SK-N-SH treated with all-trans-retinoic acid at 6 μM for 48 hours (cell line): ENCODE measurements around the gene RUSF1.

Source experiments
- CSRNP3 ChIP-seq: fragments of 250-450 bp; sonication (Bioruptor Pico); IDR thresholded peaks from 2 replicates; pipeline ENCODE4 v1.5.1; 2021; ENCODE audit warnings: mild to moderate bottlenecking, moderate library complexity
- RARB ChIP-seq: fragments of 250-450 bp; sonication (Bioruptor Pico); IDR thresholded peaks from 2 replicates; pipeline ENCODE4 v1.8.0; 2021; ENCODE audit warnings: mild to moderate bottlenecking, moderate library complexity
- TSHZ2 ChIP-seq: fragments of 250-450 bp; sonication (Bioruptor Pico); IDR thresholded peaks from 2 replicates; pipeline ENCODE4 v1.5.0; 2020; ENCODE audit warnings: mild to moderate bottlenecking, moderate library complexity

- TF ChIP-seq CSRNP3 (CRISPR knock-in tag), result no peak
- TF ChIP-seq RARB (CRISPR knock-in tag), result no peak
- TF ChIP-seq TSHZ2 (CRISPR knock-in tag), result no peak
These were observed 21.1 kb upstream of the RUSF1 start for GRCh38 chr16:31529108-31529936.
